HG03064 (cell line): Measurements from ENCODE around the gene LY6G6D.
A peak's percentile ranks its signal among the peaks of the same experiment; 100 is the strongest.

Experiments used
- ATAC-seq: cut with Tn5 transposase; IDR thresholded peaks from one replicate; pipeline ENCODE4 v1.9.1; 2021; ENCODE audit warnings: low read depth; ENCODE audit not compliant: unreplicated experiment

LY6G6D gene

GRCh38 chr6:31715022-31715958 is at the start of gene LY6G6D:
LY6G6D (plus strand) TSS chr6:31715348; CDS start chr6:31715356, 8 bp downstream.
- no peak for ATAC-seq

- peak; percentile 57 for ATAC-seq
Measured at GRCh38 chr6:31665501-31666336, 49.4 kb upstream of the LY6G6D start, which contains the start of gene CSNK2B. CSNK2B (plus strand) TSS chr6:31666080; CDS start chr6:31666832, 752 bp downstream.

- ATAC-seq, result no peak
Measured at GRCh38 chr6:31666337-31666965, 48.7 kb upstream of the LY6G6D start.

GRCh38 chr6:31669676-31670075 is 45.5 kb upstream of the LY6G6D start, which contains the start of gene LY6G5B:
LY6G5B (plus strand) TSS chr6:31669976; CDS start chr6:31670951, 975 bp downstream.
- ATAC-seq, result no peak

- no peak for ATAC-seq
Measured at GRCh38 chr6:31676322-31676903, 38.7 kb upstream of the LY6G6D start.

GRCh38 chr6:31676904-31677303 is 38.2 kb upstream of the LY6G6D start:
- ATAC-seq, result no peak

- ATAC-seq, result no peak
Measured at GRCh38 chr6:31677955-31678354, 37.2 kb upstream of the LY6G6D start.

- ATAC-seq, result no peak
Measured at GRCh38 chr6:31680226-31681134, 34.7 kb upstream of the LY6G6D start, which contains the start of gene LY6G5C. LY6G5C (minus strand) TSS chr6:31681067; CDS start chr6:31680373, 694 bp downstream.

- ATAC-seq, result no peak
Measured at GRCh38 chr6:31681135-31681671, 33.9 kb upstream of the LY6G6D start.

- no peak for ATAC-seq
Measured at GRCh38 chr6:31683591-31683990, 31.6 kb upstream of the LY6G6D start.

GRCh38 chr6:31686483-31686882 is 28.7 kb upstream of the LY6G6D start:
- ATAC-seq, result no peak

GRCh38 chr6:31687321-31687720 is 27.8 kb upstream of the LY6G6D start:
- ATAC-seq, result no peak

- no peak for ATAC-seq
Measured at GRCh38 chr6:31687860-31688693, 27.1 kb upstream of the LY6G6D start.

GRCh38 chr6:31689249-31690110 is 25.7 kb upstream of the LY6G6D start:
- ATAC-seq, result no peak

- no peak for ATAC-seq
Measured at GRCh38 chr6:31690231-31691077, 24.7 kb upstream of the LY6G6D start.

- ATAC-seq, result no peak
Measured at GRCh38 chr6:31691078-31691463, 24.1 kb upstream of the LY6G6D start.
